GM21737 (cell line): Measurements from ENCODE around the gene DIRAS1.

Source experiments
- ATAC-seq: cut with Tn5 transposase; IDR thresholded peaks from one replicate; pipeline ENCODE4 v1.9.1; 2021; ENCODE audit warnings: mild to moderate bottlenecking, moderate library complexity; ENCODE audit not compliant: unreplicated experiment

DIRAS1 gene

DNA sequence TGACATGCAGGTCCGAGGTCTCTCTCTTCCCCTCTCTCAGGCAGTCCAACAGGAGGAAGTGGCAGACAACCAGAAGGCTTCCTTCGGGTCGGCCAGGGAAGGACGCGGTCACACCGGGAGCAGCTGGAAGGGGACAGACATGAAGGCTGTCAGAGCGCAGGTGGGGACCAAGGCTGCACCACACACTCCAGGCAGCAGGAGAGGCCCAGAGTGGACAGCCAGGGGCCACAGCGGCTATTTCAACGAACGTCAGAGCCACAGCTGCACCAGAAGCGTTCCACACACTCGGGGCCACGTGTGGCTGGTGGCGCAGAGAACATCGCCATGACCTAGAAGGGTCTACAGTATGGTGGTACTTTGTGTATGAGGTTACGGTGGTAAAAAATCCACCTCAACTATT lies 34.6 kb upstream of the DIRAS1 start:
- ATAC-seq: no peak

DNA sequence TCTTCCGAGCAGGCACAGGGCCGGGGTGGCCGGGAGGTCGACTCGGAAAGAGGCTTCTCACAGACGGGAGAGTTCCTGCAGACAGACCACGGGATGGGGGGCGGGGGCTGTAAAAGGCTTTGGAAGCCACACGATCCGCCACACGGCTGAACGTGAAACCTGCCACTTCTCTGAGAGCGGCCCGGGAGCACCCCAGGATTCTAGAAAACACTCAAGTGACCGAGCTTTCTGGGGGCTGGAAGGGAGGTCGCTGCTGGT lies 34.2 kb upstream of the DIRAS1 start:
- no peak for ATAC-seq

DNA sequence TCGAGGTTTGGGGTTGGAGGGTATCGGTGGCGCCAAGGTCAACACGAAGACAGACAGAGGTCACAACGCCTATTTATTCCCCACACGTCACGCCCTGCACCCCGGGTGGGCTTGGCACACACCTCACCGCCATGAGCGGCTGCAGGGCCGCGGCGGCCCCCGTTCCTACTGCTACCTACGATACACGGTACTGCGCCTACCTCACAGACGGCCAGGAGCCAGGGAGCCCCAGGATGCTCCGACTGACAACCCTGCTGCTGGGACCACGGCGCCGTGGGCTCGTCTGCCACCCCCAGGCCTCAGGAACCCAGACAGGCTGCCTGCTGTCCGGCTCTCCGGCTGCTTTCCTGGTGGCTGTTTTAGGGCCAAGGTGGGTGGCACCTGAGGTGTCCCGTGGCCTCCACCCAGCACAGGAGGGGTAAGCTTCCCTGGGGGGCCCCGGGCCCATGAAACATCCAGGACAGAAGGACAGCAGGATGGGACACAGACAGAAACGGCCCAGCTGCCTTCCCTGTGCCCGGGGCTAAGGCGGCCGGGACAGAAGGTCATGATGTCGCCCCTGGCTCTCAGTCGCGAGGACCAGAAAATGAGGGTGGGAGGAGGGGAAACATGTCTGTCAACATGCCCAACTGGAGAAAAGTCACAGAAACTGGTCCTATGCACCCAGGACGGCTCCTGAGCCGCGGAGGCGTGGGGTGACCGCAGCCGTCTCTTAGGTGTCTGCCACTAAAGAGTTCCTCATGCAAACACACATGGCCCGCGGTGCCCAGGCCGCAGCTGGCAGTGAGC lies 33.7 kb upstream of the DIRAS1 start:
- ATAC-seq: no peak

DNA sequence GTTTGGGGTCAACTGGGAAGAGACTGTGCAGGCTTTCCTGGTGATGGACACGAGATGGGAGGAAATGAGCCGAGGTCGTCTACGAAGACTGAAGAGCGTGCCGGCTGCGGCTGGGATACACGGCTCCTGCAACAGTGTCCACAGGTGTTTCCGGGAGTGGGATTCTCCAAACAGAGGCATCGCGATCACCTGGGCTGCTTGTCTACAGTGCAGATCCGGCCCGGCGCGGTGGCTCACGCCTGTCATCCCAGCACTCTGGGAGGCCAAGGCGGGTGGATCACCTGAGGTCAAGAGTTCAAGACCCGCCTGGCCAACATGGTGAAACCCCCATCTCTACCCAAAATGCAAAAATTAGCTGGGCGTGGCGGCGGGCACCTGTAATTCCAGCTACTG lies 30.3 kb upstream of the DIRAS1 start:
- ATAC-seq: no peak

DNA sequence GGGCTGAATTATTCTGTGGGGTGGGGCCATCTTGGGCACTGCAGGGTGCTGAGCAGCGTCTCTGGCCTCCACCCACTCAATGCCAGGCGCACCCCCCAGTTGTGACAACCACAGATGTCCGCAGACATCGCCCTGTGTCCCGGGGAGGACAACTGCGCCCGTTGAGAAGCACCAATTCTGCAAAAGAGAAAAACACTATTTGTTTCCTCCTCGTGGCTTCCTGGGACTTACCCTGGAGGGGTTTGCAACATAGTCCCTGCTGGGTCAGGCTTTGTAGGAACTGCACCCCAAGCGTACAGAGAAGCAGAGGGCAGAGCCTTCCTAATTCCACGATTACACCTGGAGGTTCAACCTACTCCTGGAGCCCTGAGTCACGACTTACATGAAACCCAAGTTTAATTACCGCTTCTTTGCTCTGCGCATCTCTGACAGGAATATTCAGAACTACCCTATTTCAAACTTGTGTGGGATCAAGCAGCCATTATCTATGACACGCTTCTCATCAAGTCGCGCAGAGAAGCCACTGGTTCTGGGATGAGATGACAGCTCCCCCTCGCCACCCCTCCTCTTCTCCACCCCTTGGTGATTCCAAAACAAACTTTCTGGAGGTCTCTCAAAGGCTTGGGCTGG lies 29.8 kb upstream of the DIRAS1 start:
- ATAC-seq: no peak

DNA sequence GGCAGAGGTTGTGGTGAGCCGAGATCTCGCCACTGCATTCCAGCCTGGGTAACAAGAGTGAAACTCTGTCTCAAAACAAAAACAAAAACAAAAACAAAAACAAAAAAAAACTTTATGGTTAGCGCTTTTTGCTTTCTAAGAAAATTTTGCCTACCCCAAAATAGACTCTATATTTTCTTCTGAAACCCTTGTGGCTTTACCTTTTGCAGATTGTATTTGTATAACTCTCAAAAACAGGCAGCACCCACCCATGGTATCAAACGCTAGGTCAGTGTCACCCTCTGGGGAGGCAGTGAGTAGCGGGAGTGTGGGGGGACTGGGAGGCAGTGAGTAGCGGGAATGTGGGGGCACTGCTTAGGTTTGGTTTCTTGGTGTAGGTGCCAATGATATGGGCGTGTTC lies 26.2 kb upstream of the DIRAS1 start:
- ATAC-seq: no peak

DNA sequence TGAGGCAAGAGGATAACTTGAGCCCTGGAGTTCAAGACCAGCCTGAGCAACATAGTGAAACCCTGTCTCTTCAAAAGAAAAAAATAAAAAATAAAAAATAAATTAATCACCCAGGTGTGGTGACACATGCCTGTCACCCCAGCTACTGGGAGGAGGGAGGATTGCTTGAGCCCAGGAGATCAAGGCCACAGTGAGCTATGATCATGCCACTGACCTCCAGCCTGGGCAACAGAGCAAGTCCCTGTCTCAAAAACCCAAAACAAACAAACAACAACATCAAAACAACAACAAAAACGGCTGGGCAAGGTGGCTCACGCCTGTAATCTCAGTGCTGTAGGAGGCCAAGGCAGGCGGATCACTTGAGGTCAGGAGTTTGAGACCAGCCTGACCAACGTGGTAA lies 22.9 kb upstream of the DIRAS1 start:
- no peak for ATAC-seq

DNA sequence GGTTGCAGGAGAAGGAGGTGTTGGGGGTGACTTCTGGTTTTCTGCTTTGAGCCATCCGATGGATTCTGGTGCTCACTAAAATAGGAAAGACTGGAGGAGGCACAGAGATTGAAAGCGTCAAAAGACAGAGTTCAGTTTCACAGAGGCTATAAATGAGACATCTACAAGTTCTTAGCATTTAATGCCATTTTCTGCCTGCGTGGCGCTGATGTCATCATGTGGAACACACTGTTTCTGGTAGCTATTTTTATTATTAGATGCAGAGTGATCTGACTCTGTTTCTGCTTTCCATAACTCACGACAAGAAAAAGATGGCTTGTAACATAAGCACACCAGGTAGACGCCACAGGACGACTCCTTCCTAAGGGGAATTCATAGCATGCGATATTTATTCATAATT lies 21.9 kb upstream of the DIRAS1 start:
- ATAC-seq: no peak

DNA sequence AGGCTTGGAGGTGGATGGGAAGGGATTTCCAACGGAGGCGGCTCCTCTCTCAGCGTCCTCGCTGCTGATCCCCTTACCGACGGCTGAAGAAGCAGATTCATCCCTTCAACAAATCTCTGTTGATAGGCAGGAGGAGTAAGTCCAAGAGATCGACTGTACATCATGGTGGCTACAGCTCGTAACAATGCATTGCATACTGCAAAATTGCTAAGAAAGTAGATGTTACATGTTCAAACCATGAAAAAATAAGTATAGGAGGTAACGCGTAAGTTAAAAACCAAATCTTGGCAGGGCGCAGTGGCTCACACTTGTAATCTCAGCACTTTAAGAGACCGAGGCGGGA lies 19.1 kb upstream of the DIRAS1 start:
- ATAC-seq: no peak

DNA sequence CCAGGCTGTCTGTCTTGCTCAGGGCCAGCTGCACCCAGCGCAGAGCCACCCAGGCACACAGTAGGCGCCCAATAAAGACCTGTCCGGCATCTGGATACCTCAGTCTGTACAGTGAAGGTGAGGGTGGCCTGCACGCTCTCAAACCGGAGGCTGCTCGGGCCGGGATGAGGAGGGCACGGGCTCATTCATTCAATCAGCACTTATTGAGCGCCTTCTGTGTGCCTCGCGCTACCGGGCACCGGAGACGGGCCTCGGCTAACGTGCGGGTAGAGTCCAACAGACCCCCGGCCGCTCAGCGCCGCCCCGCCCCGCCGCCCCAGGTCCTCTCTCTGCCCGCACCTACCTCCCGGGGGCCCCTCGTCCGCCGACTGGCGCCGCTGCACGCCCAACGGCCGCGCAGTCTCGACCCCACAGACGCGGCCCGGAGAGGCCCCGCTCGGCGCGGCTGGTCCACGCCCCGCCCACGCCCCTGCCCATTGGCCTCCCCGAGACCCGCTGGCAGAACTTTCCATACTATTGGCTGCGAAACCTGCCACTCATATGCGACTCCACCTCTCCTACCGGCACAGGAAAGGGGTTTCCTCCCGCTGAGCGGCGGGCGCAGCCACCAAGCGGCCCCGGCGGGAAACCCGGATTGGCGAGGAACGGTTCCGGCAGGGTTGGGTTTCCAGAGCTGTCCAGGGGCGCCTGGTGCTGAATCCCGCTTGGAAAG lies 18.6 kb upstream of the DIRAS1 start, which contains the start of gene SLC39A3:
Gene SLC39A3 (minus strand): TSS at position 416 of the 712 bp plus-strand sequence. CDS start 2,760 bp downstream, outside the sequence.
- peak; percentile 92 for ATAC-seq

DNA sequence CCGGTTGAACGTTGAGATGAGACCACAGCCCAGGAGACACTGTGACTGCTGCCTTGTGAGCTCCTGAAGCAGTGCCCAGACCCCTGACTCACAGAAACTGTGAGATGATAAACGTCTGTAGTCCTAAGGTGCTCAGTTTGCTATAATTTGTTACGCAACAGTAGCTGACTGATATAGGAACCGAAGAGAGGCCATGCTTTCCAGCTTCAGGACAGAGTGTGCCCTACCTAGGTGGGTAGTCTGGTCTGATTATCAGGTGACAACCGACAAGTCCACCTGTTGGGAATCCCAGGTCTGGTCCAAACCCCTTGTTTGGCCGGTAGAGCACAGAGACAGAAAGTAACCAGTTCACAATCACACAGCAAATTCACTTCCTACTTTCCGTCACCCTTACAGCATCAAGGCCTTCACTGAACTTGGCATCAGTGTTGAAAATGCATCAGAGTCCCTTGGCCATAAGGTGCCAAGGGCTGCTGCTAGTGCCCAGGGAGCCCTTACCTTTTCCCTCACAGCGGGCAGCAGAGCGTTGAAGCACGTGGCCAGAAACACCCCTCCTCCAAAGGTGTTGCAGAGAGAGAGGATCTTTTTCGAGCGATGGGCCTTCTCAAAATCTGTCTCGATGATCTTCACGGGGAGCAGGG lies 15.5 kb upstream of the DIRAS1 start:
- ATAC-seq: no peak

DNA sequence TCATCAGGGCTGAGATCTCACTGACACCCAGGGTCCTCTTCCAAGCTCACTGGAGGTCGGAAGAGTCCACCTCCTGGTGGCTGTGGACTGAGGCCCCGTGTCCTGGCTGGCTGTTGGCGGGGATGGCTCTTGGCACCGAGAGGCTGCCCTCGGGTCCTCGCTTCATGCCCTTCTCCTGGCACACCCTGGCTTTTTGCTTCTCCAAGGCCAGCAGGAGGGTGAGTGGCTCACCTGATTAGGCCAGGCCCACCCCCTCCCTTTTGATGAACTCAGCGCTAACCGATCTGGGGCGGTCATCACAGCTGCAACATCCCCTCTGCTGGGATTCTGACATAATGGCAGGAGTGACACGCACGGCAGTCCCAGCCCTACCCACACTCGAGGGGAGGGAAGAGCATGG lies 14.2 kb upstream of the DIRAS1 start:
- no peak for ATAC-seq

DNA sequence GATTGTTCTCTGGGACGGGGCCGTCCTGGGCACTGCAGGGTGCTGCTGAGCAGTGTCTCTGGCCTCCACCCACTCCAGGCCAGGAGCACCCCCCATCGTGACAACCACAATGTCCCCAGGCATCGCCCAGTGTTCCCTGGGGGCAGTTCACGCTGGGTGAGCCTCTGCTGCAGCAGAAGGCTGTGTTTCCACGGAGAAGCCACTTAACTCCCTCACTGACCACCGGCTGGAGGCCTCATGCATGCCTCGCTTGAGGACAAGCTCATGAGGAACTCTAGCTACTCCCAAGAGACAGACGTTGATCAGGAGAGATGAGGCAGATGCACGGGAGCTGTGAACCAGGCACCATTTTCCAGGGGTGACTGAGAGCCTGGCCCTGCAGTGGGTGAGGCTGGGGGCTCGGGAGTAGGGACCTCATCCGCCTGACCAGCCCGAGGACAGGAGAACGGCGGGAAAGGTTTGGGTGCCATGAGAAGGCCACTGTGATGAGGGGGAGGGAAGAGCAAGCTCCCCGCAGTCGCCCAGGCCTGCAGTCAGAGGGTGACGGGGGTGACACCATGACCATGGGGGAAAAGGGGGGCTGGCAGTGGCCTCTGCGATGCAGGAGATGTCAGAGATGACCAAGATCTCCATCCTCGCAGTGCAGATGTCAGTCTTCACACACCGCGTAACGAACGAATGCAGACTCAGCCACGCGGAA lies 13.6 kb upstream of the DIRAS1 start:
- ATAC-seq: no peak

DNA sequence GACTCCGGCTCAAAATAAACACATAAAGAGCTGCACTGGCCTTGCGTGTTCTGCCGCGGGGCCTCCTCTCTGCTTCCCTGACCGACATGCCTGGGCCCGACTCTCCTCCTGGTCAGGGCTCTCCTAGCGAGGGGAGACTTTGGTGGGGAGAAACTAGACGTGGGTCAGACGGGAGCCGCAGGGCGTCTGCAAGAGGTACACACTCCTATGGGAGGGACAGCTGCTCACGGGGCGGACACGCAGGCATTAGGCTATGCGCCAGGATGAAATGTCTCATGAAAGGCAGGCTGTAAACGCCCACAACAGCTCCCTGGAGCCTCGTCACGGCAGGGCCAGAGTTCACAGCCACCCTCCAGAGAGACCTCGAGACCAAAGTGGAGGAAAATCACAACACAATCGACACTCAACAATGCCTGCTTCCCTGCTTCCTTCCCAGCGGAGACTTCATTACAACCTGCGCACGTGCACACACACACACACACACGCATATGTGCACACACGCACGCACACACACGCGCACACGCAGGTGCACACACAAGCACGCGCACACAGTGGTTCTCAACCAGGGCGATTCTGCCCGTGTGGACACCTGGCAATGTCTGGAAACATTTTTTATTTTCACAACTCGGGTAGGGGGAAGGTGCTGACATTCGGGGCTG lies 12.9 kb upstream of the DIRAS1 start:
- no peak for ATAC-seq

DNA sequence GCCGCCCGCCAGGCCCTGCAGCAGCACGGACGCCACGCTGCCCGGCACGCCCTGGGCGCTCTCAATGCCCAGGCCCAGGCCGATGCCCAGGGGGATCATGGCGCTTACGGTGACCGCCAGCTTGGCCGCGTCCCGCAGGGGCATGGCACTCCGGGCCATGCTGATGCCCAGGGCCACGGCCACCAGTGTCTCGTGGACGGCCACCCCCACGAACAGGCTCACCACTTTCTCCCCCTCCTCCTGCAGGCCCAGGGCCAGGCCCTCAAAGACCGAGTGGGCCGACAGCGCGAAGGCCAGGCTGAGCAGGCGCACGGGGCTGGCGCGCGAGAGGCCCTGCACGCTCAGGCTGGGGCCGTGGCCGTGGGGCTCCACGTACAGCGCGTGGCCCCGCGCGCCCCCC lies 11.7 kb upstream of the DIRAS1 start:
- no peak for ATAC-seq

DNA sequence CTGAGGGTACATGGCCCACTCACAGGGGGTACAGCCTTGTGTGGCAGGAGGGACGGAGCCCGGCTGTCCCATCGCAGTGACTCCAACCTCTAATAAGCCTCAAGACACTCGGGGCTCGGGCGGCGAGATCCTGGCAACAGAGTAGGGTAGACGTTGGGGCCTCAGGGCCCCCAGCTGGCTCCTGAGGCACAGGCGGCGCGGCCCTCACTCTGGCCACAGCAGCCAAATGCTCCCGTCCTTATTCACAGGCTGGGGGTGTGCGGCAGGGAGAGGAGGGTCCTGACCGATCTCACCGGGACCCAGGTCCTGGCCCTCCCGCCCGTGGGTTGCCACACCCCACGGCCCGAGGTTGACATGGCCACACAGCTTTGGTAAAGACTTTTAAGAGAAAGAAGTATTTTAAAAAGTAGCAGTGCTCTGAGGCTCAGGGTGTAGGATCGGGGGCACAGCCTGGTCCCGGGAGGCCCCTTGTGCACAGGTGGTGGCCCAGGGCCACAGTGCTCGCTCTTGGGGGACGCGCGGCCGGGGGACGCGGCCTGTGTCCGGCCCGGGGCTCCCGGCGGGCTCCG lies 11.1 kb upstream of the DIRAS1 start:
- ATAC-seq: no peak

DNA sequence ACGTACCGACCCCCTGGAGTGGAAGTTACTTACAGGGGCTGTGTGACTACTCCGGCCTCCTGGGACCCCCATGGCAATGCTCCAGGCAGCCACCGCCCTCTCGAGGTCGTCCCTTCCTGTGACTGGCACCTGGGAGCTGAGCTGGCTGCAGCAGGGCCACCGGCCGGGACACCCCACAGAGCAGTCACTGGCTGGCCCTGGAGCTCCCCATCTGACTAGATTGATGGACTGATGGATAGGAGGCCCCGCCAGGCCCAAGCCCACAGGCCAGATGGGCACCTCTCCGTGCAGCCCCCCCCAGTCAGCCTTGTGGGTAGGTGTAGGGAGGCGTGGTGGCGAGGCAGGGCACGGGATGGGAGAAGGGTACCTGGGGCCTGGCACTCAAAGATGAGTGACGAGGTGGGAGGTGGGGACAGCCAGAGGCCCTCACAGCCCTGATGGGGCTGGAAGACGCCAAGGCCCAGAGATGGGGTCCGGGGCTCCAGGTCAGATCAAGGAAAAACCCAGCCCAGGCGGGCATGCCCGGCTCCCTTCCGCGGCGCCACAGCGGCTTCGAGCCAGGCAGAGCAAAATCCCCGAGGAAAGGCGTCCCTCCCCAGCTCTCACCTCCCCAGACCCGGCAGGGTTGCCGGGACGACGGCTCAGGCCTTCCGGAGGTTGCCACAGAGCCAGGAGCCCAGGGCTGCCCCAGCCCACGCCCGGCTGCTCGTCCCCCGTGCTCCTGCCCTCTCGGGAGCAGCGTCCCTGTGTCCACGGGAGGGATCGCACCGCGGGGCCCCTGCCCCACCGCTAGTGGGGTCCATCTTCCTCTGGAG lies 10.2 kb upstream of the DIRAS1 start:
- no peak for ATAC-seq

DNA sequence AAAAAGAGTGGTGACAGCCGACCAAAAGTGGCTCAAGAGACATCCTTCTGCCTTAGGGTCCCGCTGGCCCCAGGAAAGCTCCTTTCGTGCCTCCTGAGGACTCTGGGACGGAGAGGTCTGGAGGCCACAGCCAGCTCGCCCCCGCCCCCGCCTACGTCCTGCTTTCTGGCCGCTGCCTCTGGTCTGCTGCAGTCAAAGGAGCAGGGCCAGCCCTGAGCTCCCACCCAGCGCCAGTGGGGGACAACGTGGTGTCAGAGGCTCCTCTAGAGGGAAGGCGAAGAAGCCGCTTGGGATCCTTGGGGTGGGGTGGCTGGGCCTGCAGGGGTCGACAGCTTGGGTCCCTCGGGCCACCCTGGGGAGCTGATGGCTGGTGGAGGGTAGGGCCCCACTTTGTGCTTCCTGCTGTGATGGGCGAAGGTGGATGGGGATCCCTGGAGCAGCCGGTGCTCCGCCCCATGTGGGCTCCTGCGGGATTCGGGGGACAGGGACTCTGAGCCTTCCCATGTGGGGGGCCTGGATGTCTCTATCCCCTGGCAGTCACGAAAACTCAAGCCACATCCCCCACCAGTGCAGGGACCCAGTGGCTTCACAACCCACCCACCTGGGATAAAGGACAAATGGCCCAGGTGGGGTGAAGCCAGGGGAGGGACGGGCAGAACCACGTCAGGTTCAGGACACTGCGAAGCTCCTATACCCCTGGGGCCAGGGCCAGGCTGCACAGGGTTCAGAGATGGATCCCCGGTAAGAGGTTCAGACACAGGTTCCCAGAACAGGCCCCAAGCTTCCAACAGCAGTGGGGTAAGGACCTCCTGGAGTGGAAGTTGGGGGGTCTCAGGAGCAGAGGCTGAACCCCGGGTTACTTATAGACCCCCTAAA lies 9.0 kb upstream of the DIRAS1 start:
- no peak for ATAC-seq
